ENCODE data around the gene COMMD10.

The COMMD10 gene

GRCh38 chr5:116297296-116297814, 212.5 kb downstream of the COMMD10 start:
- no peak for DNase-seq

GRCh38 chr5:116299746-116300640, 215.2 kb downstream of the COMMD10 start:
- DNase-seq: no peak

DNA sequence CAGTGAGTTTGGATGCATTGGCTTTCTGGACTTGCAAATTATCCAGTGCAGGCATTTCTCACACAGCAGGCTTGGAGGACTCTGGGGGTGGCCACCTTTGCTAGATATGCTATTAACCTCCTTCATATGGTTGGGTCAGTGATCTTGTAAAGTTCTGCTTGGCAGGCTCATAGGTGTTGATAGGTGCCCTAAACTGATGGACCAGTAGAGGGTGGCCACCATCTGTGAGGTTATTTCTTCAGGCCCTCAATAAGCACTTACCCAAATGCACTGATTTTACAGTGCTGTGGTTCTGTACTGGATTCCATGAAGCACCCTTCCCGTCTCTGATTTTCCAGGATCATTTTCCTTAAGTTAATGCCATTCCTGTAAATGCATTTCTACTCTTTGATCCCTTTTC, 216.3 kb downstream of the COMMD10 start:
- no peak for DNase-seq

- no peak for DNase-seq
Measured at GRCh38 chr5:116303340-116303739, 218.5 kb downstream of the COMMD10 start.

DNA sequence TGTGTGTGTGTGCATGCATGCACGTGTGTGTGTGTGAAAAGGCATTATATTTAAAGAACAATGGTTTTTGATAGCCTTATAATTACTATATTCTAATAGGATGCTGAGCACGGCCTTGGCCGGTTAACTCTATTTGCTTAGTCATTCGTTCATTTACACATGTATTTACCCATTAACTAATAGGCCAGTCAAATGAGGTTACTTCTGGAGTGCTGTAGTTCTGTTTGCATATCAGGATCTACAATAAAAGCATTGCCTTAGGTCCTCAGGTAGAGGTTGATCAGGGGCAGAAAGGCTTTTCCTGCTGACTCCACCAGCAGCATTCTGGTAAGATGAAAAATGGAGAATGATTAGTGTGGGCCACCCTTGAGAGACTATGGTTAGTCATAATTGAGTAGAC, 219.0 kb downstream of the COMMD10 start:
- DNase-seq: no peak

DNA sequence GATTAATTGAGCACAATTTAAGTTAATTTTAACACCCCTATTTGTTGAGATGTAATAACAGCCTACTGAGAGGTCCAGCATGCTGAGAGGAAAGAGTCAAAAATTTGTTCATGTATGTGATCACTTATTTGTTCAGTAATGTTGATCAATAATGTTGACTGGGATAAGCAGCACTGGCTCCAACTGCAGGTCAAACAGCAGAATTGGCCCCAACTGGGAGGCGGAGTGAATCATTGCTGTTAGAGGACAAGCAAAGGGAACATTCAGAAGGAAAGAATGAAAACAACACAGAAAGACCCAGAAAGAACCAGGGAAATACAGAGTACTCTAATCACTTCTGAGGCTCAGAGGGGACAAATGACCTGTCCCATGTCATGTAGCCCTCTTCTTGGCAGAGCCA, 221.1 kb downstream of the COMMD10 start:
- DNase-seq: no peak

DNA sequence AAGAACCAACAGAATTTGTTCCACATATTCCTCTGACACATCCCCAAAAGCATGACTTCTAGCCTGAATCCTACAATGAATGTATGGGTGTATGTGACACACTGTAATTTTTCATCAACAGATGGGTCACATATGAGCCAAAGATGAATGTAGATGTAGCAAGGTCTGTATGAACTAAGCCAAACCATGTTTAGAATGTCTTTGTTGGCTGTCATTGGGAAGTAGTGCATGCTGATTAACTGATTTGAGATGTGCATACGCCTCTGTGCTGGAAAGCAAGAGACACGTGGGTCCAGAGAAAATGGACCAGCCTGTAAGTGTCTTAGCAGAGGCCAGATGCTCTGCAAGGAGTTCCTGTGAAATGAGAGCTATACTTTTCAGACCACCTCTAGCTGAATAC, 222.0 kb downstream of the COMMD10 start:
- no peak for DNase-seq

GRCh38 chr5:116308391-116308790, 223.6 kb downstream of the COMMD10 start:
- no peak for DNase-seq

DNA sequence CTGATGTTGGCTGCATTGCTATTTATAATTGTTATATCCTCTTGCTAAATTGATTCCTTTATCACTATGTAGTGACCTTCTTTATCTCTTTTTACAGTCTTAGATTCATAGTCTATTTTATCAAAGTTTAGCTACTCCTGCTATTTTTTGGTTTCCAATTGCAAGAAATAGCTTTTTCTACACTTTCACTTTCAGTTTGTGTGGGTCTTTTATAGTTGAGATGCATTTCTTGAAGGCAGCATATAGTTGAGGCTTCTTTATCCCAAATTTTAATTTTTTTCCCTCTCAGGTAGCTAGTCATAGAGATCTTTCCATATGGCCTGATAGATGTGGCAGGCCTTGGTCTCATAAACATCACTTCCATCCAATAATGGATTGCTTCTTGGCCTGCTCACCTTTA, 228.5 kb downstream of the COMMD10 start:
- DNase-seq: no peak

DNA sequence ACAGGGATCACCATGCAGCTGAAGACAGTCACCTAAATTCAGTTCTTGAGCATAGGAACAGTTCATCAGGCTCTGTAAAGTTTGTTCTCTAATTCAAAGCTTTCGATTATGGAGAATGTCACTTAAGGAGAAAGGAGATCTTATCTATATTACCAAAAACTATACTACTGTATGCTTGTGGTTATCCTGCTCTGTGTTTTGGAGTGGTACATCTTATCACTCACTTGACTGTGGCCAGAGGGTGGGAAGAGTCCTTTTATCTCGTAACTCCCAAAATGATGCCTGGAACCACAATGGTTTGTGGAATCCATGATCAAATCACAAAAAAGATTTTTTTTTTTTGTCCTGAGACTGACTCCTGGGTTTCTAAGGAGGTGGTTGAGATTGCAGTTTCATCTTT, 230.7 kb downstream of the COMMD10 start:
- DNase-seq: no peak

DNA sequence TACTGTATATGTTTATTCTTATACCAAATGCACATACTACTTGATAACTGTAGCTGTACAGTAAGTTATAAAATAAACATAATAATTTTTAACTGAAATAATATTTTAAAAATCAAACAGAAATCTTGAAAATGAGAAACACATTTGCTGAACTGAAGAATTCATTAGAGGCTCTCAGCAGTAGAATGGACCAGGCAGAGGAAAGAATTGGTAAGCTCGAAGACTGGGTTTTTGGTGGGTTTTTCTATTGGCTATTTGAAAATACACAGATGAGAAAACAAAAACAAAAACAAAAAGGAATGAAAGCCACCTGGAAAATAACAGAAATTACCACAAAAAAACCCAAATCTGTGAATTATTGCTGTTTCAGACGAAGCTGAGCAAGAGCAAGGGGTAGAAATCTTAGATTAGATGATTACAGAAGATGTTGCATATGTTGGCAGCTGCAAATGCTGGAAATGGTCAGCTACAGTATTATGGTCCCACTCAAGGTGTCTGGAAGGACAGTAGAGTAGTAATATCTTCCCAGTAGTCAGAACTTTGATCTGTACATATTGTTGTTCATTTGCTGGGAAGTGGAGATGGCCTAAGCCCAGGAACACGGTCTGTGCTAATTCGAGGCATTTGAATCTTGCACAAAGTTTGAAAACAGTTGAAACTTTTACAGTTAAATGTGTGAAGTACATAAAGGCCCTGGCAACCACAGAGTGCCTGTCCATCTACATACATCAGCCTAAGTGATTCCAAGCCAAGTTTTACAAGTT, 233.4 kb downstream of the COMMD10 start:
- DNase-seq: no peak

- no peak for DNase-seq
Measured at GRCh38 chr5:116320486-116320885, 235.7 kb downstream of the COMMD10 start.

DNA sequence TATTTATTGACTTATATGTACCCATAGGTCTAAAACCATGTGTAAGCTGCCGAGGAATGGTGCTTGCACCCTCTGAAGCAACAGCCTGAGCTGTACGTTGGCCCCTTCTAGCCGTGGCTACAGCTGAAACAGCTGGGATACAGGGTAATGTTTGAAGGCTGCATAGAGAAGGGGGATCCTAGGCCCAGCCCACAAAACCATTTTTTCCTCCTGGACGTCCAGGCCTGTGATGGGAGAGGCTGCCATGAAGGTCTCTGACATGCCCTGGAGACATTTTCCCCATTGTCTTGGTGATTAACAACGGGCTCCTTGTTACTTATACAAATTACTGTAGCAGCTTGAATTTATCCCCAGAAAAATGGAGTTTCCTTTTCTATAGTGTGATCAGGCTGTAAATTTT, 244.7 kb downstream of the COMMD10 start:
- no peak for DNase-seq

- DNase-seq: no peak
Measured at GRCh38 chr5:116340799-116341198, 256.0 kb downstream of the COMMD10 start.

Data from NCI-H510A (cell line).